HG03521 (cell line): ENCODE data around the gene PSMD14.
"Not testable (repeated sequence)": the region's sequence is repeated elsewhere in the genome, so short reads cannot be mapped to it uniquely, and the experiment has no call there.

Source experiments
- ATAC-seq: cut with Tn5 transposase; IDR thresholded peaks from one replicate; pipeline ENCODE4 v1.9.1; 2021; ENCODE audit warnings: mild to moderate bottlenecking, moderate library complexity; ENCODE audit not compliant: unreplicated experiment

PSMD14 gene

DNA sequence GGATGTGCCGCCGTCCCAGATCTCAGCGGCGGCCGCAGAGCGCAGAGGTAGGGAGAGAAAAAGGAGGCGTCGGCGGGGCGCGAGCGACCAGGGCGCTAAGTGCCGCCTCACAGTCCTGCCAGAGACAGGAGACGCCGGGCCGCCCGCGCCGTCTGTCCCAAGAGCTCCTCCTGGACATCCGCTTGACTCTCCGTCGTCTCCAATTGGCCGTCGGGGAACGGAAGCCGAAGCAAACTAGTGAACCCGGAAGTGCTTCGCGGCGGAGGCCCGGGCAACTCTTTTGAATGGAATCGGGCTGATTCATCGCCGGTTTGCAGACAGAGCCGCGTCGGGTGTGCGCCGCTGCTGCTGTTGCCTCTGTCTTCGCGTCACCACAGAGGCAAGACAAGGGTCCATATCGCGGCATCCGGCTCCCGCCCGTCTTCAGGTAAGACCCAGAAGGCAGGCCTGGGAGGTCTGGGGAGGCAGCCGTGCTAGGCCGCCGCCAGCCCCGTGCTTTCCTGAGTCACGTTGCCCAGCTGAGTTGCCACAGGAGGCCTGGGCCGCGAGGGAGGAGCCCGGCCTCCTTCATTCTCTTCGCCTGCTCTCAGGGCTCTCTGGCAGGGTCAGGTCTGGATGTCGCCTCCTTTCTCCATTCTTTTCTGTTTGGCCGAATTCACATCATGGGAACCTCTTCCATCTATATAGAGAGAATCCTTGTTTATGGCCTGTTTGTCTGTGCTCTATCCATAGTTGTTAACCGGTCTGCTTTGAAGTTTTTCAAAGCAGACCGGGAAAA, at the start of gene PSMD14:
TSS of gene PSMD14 (plus strand) at position 248 of the 778 bp plus-strand sequence. CDS start 10,401 bp downstream, outside the sequence.
- ATAC-seq = peak; percentile 94

DNA sequence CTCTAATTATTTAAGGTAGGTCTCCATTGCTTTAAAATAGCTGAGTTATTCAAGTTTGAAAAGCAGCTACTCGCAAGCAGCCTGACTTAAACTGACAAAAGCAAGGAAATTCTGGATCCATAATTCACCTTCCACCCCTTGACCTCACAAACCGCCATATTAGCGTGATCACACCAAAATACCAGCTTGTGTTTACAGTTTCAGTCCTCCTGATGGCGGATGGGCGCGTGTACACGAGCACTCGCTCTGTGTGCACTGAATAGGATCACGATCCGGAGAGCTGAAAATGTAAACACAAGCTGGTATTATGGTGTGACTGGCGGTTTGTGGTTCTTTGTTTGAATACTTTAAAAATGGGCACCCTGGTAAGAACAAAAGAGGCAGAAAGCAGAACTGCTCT, 42.4 kb upstream of the PSMD14 start:
- ATAC-seq = no peak

GRCh38 chr2:161269111-161269510, 39.1 kb upstream of the PSMD14 start:
- ATAC-seq = no peak

- peak; percentile 59 for ATAC-seq
Measured at GRCh38 chr2:161273038-161273760, 35.0 kb upstream of the PSMD14 start.

- ATAC-seq = not testable (repeated sequence)
Measured at GRCh38 chr2:161278564-161279229, 29.5 kb upstream of the PSMD14 start.

DNA sequence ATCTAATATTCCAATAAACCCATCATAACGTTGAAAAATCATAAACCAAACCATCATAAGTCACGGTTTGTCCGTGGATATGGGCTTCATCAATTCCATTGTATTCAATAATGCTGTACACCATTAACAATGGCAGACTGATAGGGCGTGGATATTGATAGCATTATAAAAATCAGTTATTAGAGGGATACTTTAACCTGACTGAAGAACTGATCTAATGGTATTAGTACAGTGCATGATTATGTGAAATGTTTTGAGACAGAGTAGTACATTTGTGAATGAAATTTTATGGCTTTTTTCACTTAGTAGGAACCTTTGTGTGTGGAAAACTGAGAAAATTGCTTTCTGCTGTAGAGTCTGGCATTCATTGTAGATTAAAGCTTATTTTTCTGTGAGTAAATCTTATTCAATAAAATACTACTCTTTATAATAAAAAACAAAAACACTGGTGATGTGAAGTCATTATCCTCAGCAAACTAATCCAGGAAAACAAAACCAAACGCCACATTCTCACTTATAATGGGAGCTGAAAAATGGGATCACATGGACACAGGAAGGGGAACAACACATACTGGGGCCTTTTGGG, 28.9 kb upstream of the PSMD14 start:
- ATAC-seq = not testable (repeated sequence)

DNA sequence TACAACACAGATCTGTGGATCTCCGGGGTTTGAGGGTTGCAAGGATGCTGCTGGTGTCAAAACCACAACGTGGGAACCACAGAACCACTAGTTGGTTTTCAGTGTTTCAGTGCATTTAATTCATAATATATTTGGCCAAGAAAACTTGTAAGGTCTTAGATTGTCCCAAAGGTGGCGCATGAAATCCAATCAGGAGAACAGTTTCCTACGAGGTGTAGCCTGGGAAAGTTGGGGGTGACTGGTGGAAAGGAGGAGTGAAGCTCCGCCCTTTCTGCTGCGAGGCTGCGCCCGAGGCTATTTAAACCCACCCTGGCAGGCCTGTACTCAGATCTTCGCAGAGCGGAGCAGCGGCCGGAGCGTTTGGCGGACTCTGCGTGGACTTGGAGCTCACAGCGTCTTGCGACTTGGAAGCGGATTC, 27.3 kb upstream of the PSMD14 start:
- not testable (repeated sequence) for ATAC-seq

GRCh38 chr2:161281615-161282310, 26.5 kb upstream of the PSMD14 start:
- not testable (repeated sequence) for ATAC-seq

DNA sequence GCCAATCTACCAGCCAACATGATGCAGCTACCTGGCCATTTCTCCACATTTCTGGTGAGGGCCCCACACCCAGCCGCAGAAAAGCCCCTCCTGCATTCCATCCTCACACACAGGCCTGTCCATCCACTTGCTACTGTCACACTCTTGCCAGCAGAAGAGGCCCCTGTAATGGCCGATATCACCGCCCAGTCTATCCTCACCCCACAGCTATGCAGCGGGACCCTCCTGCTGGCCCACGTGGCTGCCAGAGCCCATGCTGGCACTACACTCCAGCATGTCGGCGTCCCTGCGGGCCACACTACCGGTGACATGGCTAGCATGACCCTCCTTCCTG, 25.9 kb upstream of the PSMD14 start:
- not testable (repeated sequence) for ATAC-seq

DNA sequence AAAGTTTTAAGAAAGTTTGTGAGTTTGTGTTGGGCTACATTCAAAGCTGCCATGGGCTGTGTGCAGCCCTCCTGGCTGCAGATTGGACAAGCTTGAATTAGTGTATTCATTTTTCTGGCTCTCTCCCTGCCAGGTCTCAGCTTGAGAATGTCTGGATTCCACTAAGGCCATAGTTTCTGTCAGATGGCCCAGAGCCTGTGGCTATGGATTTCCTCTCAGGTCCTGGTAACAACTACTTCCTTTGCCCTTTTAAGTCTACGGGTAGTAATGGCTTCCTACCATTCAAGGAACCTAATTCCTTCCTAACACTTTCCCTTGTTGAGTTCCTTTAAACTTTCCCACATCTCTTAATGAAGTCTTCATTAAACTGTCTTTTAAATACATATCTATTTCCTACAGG, 24.3 kb upstream of the PSMD14 start:
- no peak for ATAC-seq

DNA sequence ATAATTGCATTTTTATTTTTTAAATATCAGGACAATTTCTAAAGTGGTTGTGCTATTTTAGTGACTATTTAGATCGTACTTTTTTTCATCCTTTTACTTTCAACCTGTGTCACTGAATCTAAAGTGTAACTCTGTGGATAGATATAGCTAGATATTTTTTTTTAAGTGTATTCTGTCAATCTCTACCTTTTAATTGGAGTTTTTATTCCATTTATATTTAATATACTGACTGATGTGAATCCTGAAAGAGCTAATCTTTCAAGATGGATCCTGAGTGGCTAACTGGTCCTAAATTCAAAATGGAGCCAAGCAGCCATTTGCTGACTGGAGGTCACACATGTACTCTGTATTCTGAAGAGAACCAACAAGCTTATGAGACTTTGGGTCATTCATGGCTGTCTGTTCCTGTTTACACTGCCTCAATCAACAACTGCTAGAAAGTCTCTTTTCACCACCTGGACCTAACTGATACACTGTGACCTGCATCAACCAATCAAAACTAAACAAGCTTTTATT, 4.6 kb upstream of the PSMD14 start:
- ATAC-seq = no peak

GRCh38 chr2:161306919-161307318, 1.3 kb upstream of the PSMD14 start:
- ATAC-seq = no peak

- no peak for ATAC-seq
Measured at GRCh38 chr2:161307676-161308075, 549 bp upstream of the PSMD14 start.

DNA sequence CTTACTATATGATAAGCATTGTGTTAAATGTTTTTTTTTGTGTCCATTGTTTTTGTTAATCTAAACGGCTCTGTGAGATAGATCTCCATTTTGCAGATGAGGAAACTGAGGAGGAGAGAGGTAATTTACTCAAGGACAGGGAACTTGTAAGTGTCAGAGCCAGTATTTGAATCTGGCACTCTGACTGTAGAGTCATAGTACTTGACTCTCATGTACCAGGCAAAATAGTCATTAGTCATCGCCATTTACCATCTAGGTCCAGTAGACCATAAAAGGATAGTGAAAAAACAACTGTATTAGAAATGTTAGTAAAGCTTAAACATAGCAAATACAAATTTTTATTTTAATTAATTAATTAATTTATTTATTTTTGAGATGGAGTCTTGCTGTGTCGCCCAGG, 4.8 kb downstream of the PSMD14 start:
- no peak for ATAC-seq

DNA sequence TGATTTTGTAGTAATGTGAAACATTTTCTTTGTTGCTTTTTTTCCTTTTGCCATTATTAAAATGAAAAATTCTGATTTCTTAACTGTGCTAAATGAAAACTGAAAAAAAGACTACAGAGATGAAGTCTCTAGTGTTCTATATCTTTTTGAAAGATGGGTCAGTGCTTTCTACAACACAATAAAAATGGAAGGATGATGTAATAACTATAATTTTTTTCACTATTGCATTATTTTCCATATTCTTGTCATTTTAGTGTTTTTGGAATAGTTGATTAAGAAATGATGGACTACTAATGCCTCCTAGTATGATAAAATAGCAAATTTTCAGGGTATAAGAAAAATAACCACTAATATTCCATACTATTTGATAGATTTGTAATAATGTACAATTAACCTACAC, 7.2 kb downstream of the PSMD14 start:
- no peak for ATAC-seq

DNA sequence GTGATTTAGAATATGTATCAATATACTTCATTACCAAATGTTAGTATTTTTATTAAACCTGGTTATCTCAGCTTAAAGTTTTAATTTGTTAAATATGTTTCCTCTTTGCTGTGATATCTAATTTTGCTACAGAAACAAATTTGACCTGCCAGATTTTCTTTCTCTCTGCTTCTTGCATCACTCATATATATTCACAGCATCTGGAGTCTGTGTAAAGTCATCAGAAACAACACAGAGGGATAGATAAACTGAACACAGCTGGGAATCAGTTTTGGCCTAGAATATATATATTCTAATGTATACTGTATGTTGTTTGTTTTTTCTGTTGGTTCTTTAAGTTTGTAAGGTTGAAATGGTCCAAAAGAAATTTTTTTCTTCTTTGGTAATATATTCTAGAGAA, 8.5 kb downstream of the PSMD14 start:
- ATAC-seq = no peak

DNA sequence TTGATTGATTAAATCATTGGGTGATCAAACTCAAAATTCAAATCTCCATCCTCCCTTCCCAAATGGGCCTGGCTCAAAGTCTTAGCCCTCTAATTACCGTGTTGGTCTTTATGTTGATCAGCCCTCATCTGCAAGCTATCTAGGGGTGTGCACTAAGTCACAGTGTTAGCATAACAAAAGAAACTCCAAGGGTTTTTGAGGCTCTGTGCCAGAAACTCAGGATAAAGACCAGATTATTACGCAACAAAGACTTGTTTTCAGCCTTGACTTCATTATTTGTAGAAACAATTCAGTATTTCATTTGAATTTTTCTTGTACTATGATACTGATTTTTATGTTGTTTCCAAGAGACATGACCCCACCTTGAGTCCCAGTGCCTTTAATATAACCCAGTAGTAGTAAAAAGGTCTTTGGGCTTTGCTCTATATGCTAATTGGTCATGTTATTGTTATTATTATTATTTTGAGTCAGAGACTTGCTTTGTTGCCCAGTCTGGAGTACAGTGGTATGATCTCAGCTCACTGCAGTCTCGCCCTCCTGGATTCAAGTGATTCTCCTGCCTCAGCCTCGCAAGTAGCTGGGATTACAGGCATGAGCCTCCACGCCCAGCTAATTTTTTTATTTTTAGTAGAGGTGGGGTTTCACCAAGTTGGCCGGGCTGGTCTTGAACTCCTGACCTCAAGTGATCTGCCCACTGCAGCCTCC, 13.9 kb downstream of the PSMD14 start:
- no peak for ATAC-seq

DNA sequence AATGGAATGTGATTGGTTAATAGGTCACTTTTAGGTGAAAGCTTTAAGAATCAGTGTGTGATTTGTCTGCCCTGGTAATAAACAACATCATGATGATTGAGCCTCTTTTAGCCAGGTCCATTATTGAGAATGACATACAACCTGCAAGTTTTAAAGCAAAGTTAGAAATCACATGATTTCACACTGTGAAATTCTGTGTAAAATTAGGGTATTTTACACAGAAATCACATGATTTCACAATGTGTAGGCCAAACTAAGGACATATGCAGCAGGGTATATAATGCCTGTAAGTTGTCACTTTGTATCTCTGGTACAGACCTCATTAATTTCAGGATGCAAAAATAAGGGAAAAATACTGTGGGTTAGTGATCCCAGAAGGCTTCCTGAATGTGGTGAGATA, 16.7 kb downstream of the PSMD14 start:
- no peak for ATAC-seq

DNA sequence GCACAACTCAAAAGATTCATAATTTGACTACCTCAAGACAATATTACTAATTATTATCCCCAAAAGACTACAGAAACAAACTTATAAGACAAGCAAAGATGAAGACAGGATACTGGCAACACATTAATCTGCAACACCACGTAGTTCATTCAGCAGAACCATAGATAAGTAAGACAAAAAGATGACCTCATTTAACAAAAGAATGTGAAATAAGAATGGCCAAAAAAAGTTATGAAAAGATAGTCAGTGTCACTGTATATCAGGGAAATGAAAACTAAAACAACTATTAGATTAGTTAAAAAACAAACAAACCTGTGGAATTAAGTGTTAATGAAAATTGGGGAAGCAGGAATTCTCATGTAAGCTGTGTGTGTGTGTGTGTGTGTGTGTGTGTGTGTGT, 19.4 kb downstream of the PSMD14 start:
- ATAC-seq = no peak

DNA sequence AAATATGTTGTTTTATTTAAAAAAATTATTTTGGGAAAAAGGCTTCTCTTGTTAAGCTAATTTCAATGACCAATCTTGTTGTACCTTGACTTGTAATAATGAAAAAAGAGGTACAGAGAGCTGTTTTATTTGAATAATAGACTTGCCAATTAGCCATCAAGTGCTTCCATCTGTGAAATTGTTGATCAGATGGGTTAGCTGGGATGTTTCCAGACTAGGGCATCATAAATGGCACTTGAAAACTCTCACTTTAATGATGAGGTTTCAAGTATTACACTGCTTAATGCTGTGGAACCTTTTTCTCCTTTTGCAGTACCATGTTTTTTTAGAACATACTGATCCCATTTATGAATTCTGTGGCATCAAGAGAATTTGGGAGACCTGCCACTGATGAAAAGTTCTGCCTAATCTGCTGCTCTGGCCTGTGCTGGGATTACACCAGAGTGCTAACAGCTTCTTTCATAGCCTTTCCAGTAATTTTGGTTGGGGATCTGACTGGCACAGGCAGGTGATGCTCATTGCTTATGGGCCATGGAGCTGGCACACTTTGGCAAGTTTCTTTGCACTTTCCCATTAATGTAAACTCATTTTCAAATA, 24.2 kb downstream of the PSMD14 start:
- ATAC-seq = no peak
